Measurements from ENCODE around the gene ARID1B.

Gene ARID1B

DNA sequence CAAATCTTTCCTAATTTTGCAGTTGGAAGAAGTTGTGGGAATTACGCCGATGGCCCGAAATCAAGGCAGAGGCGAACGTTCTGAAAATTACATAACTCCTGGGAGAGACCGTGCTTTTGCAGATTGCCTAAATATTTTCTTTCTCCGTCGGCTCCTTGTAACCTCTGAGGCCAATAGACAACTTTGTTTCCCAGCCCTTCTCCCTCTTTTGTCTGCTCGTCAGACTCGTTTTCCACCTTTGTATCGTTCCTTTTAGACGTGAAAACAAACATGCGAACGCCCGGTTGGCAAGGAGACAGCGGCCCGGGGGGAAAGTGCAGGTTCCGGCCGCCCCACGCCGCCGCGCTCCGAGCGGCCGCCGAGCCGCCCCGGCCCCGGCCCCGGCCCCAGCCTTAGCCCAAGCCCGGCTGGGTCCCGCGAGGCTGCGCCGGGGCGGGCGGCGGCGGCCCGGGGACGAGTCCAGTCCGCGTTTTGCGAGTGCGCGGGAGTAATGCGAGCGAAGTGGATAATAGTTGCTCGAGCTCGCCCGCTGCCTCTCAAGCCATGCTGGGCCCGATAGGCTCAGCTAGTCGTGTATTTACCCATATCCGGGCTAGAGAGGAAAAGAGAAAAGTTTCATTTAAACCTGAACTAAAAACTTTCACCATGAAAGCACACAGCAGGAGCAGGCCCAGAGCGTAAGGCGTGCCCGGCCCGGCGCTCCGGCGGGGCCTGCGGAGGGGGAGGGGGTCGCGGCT lies at the start of gene ARID1B:
TSS of gene ARID1B (plus strand) at position 539 of the 737 bp plus-strand sequence. CDS start 303 bp downstream, outside the sequence.
- H3K9ac ChIP-seq (ENCODE audit: low read depth, low read length): peak within 1 kb of the TSS; percentile 96
- H3K9me3 ChIP-seq (ENCODE audit: control insufficient read depth, insufficient read depth, low read length): no peaks in the 10 kb centered on the region
- peaks cover 25% of the 10 kb centered on the region for H3K4me1 ChIP-seq (ENCODE audit: insufficient read depth, low read length)
- no peaks in the 10 kb centered on the region for H3K36me3 ChIP-seq (ENCODE audit: insufficient read depth, low read length)

DNA sequence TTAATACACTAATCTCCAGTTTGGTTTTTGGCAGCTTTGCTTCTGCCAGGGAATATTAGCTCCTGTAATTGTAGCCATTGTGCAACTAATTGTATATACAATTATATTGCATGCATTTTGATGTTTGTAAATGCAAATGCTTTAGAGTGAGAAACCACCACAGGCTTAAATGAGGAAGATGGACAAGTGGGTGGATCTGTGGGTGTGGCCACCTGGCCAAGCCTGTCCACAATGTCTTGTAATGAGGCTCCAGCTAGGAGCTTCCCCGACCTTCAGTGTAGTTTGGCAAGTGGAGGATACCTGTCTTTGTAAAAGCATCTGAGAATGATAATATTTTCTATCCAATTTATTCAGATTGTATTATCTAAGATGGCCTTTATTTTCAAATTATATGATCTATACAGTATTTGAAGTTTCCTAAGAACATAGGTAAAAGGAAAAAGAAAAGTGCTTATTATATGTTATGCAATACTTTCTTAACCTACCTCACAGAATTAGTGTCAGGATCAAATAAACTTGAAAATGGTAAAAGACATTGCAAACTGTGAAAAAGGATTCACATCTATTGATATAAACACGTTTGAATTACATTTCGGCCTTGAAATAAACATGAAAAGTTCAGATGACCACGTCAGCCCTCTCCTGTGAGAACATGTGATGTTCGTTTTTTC lies 49.3 kb upstream of the ARID1B start:
- Histone ChIP-seq H3K4me1 (ENCODE audit: insufficient read depth, low read length) (peaks cover 5% of the 10 kb centered on the region), H3K36me3 (ENCODE audit: insufficient read depth, low read length) (no peaks in the 10 kb centered on the region), H3K9ac (ENCODE audit: low read depth, low read length) (no peak overlapping the region), H3K9me3 (ENCODE audit: control insufficient read depth, insufficient read depth, low read length) (no peaks in the 10 kb centered on the region)

DNA sequence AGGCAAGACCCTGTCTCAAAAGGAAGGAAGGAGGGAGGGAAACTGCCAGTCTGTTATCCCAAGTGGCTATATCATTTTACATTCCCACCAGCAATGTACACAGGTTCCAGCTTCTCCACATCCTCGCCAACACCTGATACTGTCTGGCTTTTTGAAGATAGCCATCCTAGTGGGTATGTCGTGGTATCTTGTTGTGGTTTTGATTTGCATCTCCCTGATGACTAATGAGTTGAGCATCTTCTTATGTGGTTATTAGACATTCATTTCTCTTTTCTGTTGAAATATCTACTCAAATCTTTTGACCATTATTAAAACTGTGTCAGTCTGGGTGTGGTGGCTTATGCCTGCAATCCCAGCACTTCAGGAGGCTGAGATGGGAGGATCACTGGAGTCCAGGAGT lies 47.9 kb upstream of the ARID1B start:
- Histone ChIP-seq H3K4me1 (ENCODE audit: insufficient read depth, low read length) (peaks cover 5% of the 10 kb centered on the region), H3K9me3 (ENCODE audit: control insufficient read depth, insufficient read depth, low read length) (no peaks in the 10 kb centered on the region), H3K9ac (ENCODE audit: low read depth, low read length) (no peak overlapping the region), H3K36me3 (ENCODE audit: insufficient read depth, low read length) (no peaks in the 10 kb centered on the region)

DNA sequence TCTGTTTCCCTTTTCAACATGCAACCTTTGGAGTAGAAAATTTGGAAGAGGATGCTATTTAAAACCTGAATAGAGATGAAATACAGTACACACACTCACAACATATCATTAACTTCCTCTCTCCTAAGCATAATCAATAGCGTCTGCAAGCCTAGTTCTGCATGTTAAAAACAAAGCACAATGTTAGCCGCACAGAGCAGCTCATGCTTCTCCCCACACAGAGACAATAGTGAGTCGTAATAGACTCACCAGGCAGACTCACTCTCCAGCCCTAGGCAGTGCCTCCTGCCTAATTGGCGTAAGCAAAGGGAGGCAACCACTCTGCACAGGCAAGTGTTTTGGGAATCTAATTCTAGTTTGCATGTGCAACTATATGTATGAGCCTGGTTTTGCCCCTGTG lies 45.8 kb upstream of the ARID1B start:
- no peaks in the 10 kb centered on the region for H3K9me3 ChIP-seq (ENCODE audit: control insufficient read depth, insufficient read depth, low read length)
- no peak overlapping the region for H3K9ac ChIP-seq (ENCODE audit: low read depth, low read length)
- peaks cover 5% of the 10 kb centered on the region for H3K4me1 ChIP-seq (ENCODE audit: insufficient read depth, low read length)
- H3K36me3 ChIP-seq (ENCODE audit: insufficient read depth, low read length): no peaks in the 10 kb centered on the region

DNA sequence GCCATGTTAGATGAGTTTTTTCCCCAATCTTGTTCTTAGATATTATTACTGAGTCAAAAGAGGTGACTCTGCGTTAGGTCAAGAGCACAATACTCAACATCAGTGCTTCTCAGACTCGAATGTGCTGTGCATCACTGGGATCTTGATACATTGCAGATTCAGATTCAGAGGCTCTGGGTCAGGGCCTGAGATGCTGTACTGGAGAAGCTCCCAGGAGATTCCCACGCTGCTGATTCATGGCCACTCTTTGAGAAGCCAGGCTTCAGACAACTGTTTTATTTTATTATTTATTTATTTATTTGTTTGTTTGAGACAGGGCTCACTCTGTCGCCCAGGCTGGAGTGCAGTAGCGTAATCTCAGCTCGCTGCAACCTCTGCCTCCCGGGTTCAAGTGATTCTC lies 41.4 kb upstream of the ARID1B start:
- Histone ChIP-seq H3K4me1 (ENCODE audit: insufficient read depth, low read length) (peaks cover 5% of the 10 kb centered on the region), H3K9ac (ENCODE audit: low read depth, low read length) (no peak overlapping the region), H3K36me3 (ENCODE audit: insufficient read depth, low read length) (no peaks in the 10 kb centered on the region), H3K9me3 (ENCODE audit: control insufficient read depth, insufficient read depth, low read length) (no peaks in the 10 kb centered on the region)

DNA sequence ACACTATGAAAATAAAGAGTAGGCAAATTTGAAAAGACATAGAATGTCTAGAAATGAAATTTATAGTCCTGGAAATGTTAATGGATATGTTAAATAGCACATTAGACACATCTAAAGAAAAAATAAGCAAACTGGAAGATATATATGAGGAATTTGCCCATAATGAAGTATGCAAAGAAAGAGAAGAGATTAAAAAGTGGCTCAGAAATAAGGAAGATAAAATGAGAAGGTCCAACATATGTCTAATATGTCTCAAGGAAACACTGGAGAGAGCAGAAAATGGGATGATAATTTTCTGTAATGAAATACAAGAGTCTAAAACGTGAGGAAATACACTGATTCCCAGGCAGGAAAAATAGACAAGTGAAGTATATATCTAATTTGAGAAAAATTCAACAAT lies 36.6 kb upstream of the ARID1B start:
- no peak overlapping the region for H3K9ac ChIP-seq (ENCODE audit: low read depth, low read length)
- no peaks in the 10 kb centered on the region for H3K36me3 ChIP-seq (ENCODE audit: insufficient read depth, low read length)
- H3K9me3 ChIP-seq (ENCODE audit: control insufficient read depth, insufficient read depth, low read length): no peaks in the 10 kb centered on the region; the same call in 1 of the 2 replicates
- H3K4me1 ChIP-seq (ENCODE audit: insufficient read depth, low read length): no peaks in the 10 kb centered on the region

DNA sequence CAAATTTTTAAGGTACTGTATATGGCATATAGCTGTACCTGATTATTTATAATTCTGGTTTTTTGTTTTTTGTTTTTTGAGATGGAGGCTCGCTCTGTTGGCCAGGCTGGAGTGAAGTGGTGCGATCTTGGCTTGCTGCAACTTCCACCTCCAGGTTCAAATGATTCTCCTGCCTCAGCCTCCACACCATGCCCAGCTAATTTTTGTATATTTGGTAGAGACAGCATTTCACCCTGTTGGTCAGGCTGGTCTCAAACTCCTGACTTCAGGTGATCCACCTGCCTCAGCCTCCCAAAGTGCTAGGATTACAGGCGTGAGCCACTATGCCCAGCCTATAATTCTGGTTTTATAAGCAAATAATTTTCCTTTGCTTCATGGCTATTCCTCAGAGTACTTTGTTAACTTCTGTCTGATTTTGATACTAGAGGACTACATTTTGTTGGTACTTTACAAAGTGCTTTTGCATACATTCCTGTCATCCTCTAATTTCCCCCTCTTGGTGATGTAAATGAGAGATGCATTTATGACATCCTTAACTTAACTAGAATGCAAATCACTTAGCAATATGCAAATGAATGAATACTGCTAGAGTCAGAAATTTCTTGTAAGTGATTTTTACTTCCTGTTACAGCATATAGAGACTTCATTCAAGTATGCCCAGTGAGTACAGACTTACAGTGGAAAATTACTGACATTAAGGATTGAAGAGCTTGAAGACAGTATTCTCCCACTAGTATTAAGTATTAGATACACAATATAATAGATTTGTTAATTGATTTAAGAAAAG lies 35.7 kb upstream of the ARID1B start:
- Histone ChIP-seq H3K9me3 (ENCODE audit: control insufficient read depth, insufficient read depth, low read length) (no peaks in the 10 kb centered on the region; the same call in 1 of the 2 replicates), H3K36me3 (ENCODE audit: insufficient read depth, low read length) (no peaks in the 10 kb centered on the region), H3K9ac (ENCODE audit: low read depth, low read length) (no peak overlapping the region), H3K4me1 (ENCODE audit: insufficient read depth, low read length) (no peaks in the 10 kb centered on the region)

DNA sequence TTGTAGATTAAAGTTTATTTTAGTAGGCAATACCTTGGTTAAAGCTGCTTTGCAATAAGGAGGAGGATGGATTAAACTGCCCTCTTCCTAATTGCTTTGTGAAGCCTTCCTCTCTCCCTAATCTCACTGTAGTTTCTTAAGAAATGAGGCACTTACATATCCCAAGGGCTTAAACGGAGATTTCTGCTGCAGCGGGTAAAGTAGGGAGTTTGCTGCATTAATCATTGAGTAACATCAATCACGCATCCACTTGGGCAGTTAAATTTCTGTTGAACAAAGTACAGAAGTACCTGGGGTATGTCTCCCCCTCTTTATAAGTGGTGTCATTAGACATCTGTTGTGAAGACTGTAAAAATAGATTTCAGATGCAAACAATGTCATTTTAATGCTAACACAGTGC lies 29.5 kb upstream of the ARID1B start:
- Histone ChIP-seq H3K9me3 (ENCODE audit: control insufficient read depth, insufficient read depth, low read length) (no peaks in the 10 kb centered on the region), H3K36me3 (ENCODE audit: insufficient read depth, low read length) (no peaks in the 10 kb centered on the region), H3K4me1 (ENCODE audit: insufficient read depth, low read length) (no peaks in the 10 kb centered on the region), H3K9ac (ENCODE audit: low read depth, low read length) (no peak overlapping the region)

DNA sequence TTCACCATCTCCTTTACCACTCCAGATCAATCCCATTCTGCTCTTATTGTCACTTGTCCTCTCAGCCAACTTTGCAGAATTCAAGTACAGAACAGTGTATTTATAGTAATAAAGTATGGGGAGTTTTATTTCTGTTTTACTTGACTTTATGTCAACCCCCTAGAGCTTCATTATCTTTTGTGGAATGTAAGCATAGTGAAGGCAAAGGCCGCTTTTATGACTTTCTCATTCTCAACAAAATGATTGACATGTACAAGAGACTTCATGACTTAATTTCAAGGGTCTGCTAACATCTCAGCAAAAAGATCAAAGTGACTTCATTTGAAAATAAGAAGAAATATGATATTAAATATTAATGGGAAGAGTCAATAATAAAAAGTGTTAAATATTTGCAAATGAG lies 28.7 kb upstream of the ARID1B start:
- H3K36me3 ChIP-seq (ENCODE audit: insufficient read depth, low read length): no peaks in the 10 kb centered on the region
- no peaks in the 10 kb centered on the region for H3K4me1 ChIP-seq (ENCODE audit: insufficient read depth, low read length)
- H3K9ac ChIP-seq (ENCODE audit: low read depth, low read length): no peak overlapping the region
- H3K9me3 ChIP-seq (ENCODE audit: control insufficient read depth, insufficient read depth, low read length): no peaks in the 10 kb centered on the region

DNA sequence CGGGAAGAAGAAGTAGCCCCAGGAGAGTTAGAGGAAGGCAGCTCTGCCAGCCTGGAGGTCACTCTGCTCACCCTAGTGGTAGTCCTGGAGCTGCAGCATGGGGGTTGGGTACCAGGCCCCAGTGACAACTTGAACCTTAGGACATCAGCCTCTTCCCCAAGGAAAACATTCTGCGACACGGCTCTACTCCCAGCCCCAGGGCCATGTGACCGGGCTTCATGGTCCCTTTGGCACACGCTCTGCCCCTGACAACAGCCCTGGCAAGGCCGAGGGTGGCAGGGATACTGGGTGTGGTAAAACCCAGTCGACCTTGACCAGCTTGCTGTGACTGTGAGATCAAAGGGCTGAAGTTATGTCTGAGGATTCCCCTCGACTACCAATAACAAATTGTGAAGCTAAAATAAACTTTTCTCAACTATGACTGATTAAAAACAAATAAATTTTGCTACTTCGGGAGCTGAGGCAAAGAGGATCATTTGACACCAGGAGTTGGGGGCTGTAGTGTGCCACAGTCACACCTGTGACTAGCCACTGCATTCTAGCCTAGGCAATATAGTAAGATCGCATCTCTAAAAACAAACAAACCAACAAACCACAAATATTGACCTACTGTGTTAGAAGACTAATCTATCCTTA lies 24.4 kb upstream of the ARID1B start:
- no peak overlapping the region for H3K9ac ChIP-seq (ENCODE audit: low read depth, low read length)
- H3K4me1 ChIP-seq (ENCODE audit: insufficient read depth, low read length): no peaks in the 10 kb centered on the region
- H3K9me3 ChIP-seq (ENCODE audit: control insufficient read depth, insufficient read depth, low read length): no peaks in the 10 kb centered on the region

DNA sequence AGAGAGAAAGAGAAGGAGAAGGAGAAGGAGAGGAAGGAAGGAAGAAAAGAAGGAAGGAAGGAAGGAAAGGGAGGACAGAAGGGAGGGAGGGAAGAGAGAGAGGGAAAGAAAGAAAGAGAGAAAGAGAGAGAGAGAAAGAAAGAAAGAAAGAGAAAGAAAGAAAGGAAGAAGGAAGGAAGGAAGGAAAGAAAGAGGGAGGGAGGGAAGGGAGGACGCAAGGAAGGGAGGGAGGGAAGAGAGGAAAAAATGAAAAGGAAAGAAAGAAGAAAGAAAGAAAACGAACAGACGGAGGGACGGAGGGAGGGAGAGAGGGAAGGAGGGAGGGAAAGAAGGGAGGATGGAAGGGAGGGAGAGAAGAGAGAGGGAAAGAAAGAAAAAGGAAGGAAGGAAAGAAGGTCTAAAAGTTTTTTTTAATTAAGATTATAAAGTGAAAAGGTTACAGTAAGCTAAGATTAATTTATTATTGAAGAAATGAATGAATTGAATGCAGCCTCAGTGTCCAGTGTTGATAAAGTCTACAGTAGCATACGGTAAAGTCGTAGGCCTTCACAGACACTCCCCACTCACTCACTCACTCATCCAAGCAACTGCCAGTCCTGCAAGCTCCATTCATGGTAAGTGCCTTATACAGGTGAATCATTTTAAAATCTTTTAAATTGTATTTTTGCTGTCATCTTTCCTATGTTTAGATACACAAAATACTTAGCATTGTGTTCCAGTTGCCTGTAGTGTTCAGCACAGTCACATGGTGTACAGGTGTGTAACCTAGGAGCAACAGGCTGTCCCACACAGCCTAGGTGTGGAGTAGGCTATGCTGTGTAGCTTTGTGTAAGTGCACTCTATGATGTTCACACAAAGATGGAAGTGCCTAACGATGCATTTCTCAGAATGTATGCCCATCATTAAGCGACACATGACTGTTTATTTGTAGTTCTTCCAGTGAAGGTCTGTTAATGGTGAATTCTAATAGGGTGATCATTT lies 20.3 kb upstream of the ARID1B start:
- H3K9ac ChIP-seq (ENCODE audit: low read depth, low read length): no peak overlapping the region
- H3K4me1 ChIP-seq (ENCODE audit: insufficient read depth, low read length): no peaks in the 10 kb centered on the region
- H3K36me3 ChIP-seq (ENCODE audit: insufficient read depth, low read length): no peaks in the 10 kb centered on the region

More for the DNA sequence above, 24.4 kb upstream of the ARID1B start:
- no peaks in the 10 kb centered on the region for H3K36me3 ChIP-seq (ENCODE audit: insufficient read depth, low read length)

DNA sequence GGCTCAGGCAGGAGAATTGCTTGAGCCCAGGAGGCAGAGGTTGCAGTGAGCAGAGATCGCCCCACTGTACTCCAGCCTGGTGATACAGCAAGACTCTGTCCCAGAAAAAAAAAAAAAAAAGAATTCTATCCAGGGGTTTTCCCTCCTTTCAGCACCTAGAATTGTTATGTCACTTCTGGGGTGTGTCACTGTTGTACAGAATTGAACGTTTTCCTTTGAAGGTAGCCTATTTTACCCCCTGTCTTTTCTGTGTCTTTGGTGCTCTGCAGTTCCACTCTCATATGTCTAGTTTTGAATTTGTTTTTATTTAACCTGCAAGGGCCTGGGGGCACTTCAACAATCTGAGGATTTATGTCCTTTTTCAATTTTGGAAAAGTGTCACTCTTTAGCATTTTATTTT lies 19.3 kb upstream of the ARID1B start:
- no peaks in the 10 kb centered on the region; the same call in 1 of the 2 replicates for H3K36me3 ChIP-seq (ENCODE audit: insufficient read depth, low read length)
- H3K9ac ChIP-seq (ENCODE audit: low read depth, low read length): no peak overlapping the region
- no peaks in the 10 kb centered on the region for H3K4me1 ChIP-seq (ENCODE audit: insufficient read depth, low read length)
- H3K9me3 ChIP-seq (ENCODE audit: control insufficient read depth, insufficient read depth, low read length): no peaks in the 10 kb centered on the region

More for the DNA sequence above, 20.3 kb upstream of the ARID1B start:
- H3K9me3 ChIP-seq (ENCODE audit: control insufficient read depth, insufficient read depth, low read length): no peaks in the 10 kb centered on the region

DNA sequence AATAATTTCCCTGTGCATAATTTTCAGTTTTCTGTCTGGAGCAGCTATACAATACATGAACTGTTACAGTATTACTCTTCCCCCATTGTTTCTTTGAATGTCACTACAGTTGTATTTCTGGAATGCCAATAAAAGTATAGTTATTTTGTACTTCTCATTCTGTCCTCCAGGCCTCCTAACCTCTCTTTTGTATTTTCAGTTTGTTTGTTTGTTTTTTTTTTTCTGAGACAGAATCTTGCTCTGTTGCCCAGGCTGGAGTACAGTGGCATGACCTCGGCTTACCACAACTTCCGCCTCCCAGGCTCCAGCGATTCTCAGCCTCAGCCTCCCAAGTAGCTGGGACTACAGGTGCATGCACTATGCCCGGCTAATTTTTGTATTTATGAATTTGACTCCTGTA lies 16.8 kb upstream of the ARID1B start:
- Histone ChIP-seq H3K36me3 (ENCODE audit: insufficient read depth, low read length) (no peaks in the 10 kb centered on the region; the same call in 1 of the 2 replicates), H3K9ac (ENCODE audit: low read depth, low read length) (no peak overlapping the region), H3K4me1 (ENCODE audit: insufficient read depth, low read length) (no peaks in the 10 kb centered on the region), H3K9me3 (ENCODE audit: control insufficient read depth, insufficient read depth, low read length) (no peaks in the 10 kb centered on the region)
